ENCODE results near the gene HEATR3.

DNA sequence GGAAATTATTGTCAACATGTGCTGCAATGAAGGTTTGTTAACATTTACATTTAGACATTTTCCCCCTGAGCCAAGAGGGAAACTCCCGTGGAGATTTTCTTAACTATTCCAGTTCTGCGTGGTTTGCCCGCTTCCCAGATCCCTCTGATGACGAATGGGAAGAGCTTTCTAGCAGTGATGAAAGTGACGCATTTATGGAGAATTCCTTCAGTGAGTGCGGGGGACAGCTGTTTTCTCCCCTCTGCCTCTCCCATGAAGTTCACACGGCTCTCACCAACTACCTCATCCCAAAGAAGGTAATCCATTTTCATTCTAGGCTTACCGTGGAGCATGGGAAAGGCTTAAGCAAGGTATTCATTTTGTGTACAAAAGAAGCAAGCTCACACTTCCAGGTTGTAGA is 18.2 kb downstream of the HEATR3 start:
- TF ChIP-seq, protein P1, sequence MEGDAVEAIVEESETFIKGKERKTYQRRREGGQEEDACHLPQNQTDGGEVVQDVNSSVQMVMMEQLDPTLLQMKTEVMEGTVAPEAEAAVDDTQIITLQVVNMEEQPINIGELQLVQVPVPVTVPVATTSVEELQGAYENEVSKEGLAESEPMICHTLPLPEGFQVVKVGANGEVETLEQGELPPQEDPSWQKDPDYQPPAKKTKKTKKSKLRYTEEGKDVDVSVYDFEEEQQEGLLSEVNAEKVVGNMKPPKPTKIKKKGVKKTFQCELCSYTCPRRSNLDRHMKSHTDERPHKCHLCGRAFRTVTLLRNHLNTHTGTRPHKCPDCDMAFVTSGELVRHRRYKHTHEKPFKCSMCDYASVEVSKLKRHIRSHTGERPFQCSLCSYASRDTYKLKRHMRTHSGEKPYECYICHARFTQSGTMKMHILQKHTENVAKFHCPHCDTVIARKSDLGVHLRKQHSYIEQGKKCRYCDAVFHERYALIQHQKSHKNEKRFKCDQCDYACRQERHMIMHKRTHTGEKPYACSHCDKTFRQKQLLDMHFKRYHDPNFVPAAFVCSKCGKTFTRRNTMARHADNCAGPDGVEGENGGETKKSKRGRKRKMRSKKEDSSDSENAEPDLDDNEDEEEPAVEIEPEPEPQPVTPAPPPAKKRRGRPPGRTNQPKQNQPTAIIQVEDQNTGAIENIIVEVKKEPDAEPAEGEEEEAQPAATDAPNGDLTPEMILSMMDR (conservative IDR thresholded peaks at IDR 0.05; ENCODE audit: low read length), result no peak
- TF ChIP-seq EZH2phosphoT487 (IDR thresholded peaks at IDR 0.05; ENCODE audit: borderline replicate concordance), result no peak
